ENCODE data around the gene UBTF. TPM values are rescaled to one million over a fixed set of nuclear protein-coding genes. Genes with fewer than 3 reads are reported as not detected.

UBTF gene
- total RNA-seq, 2 experiments from 2014 or later, result 148 to 158 TPM

DNA sequence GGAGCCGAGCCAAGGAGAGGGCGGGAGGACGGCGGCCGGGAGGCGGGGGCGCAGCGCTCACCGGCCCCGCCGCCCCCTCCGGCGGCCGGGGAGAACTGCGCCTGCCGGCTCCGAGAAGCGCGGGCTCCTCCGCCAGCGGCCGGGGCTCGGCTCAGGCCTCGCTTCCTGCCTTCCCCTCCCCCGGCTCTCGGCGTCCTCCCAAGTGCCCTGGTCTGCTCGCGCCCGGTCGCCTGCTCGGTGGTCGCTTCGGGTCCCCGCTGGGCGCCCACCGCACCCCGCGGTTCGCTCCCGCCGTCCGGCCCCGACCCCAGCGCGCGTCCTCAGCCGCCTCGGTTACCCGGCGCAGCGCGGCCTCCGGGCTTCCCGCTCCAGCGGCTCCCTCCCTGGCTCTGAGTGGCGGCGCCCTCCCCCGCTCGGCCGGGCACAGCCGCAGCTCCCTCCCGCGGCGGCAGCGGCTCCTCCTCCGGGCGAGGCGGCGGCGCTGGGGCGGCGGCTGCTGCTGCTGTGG is 313 bp downstream of the UBTF start:
- Histone ChIP-seq H3K4me1 (ENCODE audit: insufficient read depth, low read length) (peaks cover 57% of the 10 kb centered on the region), H3K27ac (ENCODE audit: low read depth in 1 of 2, low read length in 2 of 2) (peak overlapping the region in 1 of 2 donors; percentile 77), H3K4me3 (ENCODE audit: low read length) (peak overlapping the region; percentile 22), H3K9me3 (ENCODE audit: control insufficient read depth in 1 of 2, insufficient read depth in 1 of 2, low read length in 2 of 2) (no peaks in the 10 kb centered on the region), H3K27me3 (ENCODE audit: control insufficient read depth in 1 of 2, insufficient read depth in 2 of 2, low read length in 2 of 2) (no peaks in the 10 kb centered on the region), H3K36me3 (ENCODE audit: insufficient read depth, low read length) (peaks cover 22% of the 10 kb centered on the region)
- ATAC-seq (ENCODE audit: poor library complexity) (peak; percentile 51), DNase-seq (peak in 12 of 14 experiments; percentile 51 to 91 (median 69))
- Mint-ChIP-seq H3K27me3 (no peaks in the 10 kb centered on the region), H3K4me3 (peak overlapping the region; percentile 45), H3K36me3 (ENCODE audit: low read depth) (peaks cover 59% of the 10 kb centered on the region), H3K9me3 (no peaks in the 10 kb centered on the region), H3K4me1 (ENCODE audit: low read depth) (peaks cover 52% of the 10 kb centered on the region), H3K27ac (no peak overlapping the region)
- intact Hi-C loops (cut with DNase I, micrococcal nuclease), result loop anchor here in 1 of 2 experiments (2.0 kb wide), 1 partner anchor 20 kb away; the partner anchor contains the start of gene ATXN7L3
- peak; percentile 0 for TF ChIP-seq CTCF (IDR thresholded peaks at IDR 0.05)
- ChIA-PET CTCF (interaction anchor here (0.6 to 2.5 kb wide), 8 partner anchors 9 to 126 kb away, joined by 3 to 30 read pairs (median 4); partner anchors contain the start of genes GRN, SLC25A39 and TMUB2), POLR2A (interaction anchor here (0.8 to 10.5 kb wide), 13 partner anchors 8 to 933 kb away, joined by 3 to 181 read pairs (median 34); partner anchors contain the start of genes ATXN7L3, GRN, HDAC5 and HEXIM1)

DNA sequence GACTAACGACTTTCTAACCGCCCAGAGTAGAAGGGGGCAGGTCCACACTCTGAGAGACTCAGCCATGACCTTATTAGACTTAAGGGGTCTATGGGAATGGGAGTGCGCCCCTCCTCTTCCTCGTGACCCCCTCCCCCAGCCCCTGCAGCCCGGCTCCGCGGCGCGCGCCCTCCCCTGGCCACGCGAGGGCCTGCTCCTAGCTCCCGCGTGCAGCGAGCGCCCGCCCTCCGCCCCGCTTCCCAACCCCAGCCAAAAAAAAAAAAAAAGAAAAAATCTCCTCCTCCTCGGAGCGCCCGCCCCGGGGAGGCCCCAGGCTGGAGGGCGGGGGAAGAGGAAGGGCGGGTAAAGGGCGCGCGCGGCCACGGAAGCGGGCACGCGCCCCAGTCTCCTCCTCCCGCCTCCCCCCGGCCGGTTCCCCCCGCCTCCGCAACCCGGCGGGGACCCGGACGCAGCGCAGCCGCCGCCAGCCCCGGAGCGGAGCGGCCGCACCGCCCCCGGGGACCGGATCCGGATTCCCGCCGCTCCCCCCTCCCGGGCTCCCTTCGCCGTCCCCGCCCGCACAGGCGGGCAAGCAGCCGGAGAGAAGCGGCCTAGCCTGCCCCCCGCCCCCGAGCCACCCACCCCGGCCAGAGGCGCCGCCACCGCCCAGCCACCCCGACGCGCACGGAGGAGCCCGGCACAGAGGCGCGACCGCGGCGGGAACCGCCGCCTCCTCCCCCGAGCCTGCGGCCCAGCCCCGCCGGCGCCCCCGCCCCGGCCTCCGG is 949 bp downstream of the UBTF start:
- Histone ChIP-seq H3K27ac (ENCODE audit: low read depth in 1 of 2, low read length in 2 of 2) (peak overlapping the region; percentile 62 to 66), H3K36me3 (ENCODE audit: insufficient read depth, low read length) (peaks cover 29% of the 10 kb centered on the region), H3K4me3 (ENCODE audit: low read length) (peak overlapping the region; percentile 71), H3K9me3 (ENCODE audit: control insufficient read depth in 1 of 2, insufficient read depth in 1 of 2, low read length in 2 of 2) (no peaks in the 10 kb centered on the region), H3K4me1 (ENCODE audit: insufficient read depth, low read length) (peaks cover 64% of the 10 kb centered on the region), H3K27me3 (ENCODE audit: control insufficient read depth in 1 of 2, insufficient read depth in 2 of 2, low read length in 2 of 2) (no peaks in the 10 kb centered on the region)
- ATAC-seq (ENCODE audit: poor library complexity) (peak; percentile 41), DNase-seq (peak; percentile 77 to 96 (median 88))
- Mint-ChIP-seq H3K4me1 (ENCODE audit: low read depth) (peaks cover 58% of the 10 kb centered on the region), H3K4me3 (peak overlapping the region; percentile 84), H3K9me3 (no peaks in the 10 kb centered on the region), H3K27me3 (no peaks in the 10 kb centered on the region), H3K36me3 (ENCODE audit: low read depth) (peaks cover 65% of the 10 kb centered on the region), H3K27ac (peak overlapping the region; percentile 86)
- peak; percentile 76 for TF ChIP-seq CTCF (IDR thresholded peaks at IDR 0.05)
- intact Hi-C loops (cut with DNase I, micrococcal nuclease), result loop anchor here (1.0 to 2.0 kb wide), 2 partner anchors 8 to 20 kb away; partner anchors contain the start of gene ATXN7L3 (in 1 of the 2)
- ChIA-PET CTCF (interaction anchor here (0.8 to 2.5 kb wide), 11 partner anchors 9 to 133 kb away, joined by 3 to 30 read pairs (median 7); partner anchors contain the start of genes GRN, HDAC5, SLC25A39 and TMUB2), POLR2A (interaction anchor here (0.6 to 10.5 kb wide), 13 partner anchors 7 to 136 kb away, joined by 3 to 181 read pairs (median 34); partner anchors contain the start of genes ATXN7L3, GRN, HDAC5 and RUNDC3A)

DNA sequence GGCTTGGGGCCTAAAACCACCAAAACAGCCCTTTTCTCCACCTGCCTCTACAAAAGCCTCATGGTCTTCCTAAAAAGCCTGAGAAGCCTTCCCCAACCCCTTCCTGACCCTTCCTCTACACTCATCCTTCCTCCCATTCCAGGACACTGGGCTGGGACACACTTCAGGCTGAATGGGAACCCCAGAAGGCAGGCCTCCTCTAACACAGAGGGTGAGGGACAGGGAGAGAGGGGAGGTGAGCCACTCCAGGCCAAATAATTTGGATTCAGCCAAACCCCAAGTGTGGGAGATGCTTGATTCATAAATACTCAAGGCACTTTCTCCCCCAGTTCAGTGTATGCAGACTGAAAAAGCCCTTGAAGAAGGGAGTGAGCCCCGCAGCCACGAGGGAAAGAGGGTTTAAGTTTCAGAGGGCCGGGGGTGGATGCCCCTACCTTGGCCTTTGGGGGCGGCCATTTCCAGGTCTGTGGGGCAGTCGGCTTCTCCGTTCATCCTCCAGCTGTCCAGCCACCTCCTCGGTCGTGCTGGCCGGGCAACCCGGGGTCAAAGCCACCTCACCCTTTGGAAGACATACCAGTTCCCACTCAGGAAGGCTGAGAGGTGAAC is 1.6 kb downstream of the UBTF start:
- peak overlapping the region; percentile 84 for H3K4me3 Mint-ChIP-seq
- peaks cover 69% of the 10 kb centered on the region for H3K4me1 ChIP-seq (ENCODE audit: insufficient read depth, low read length)
- CTCF ChIA-PET, result interaction anchor here (0.8 to 2.5 kb wide), 11 partner anchors 8 to 132 kb away, joined by 3 to 30 read pairs (median 7); partner anchors contain the start of genes GRN, HDAC5, SLC25A39 and TMUB2
- TF ChIP-seq CTCF (IDR thresholded peaks at IDR 0.05), result no peak
- peaks cover 62% of the 10 kb centered on the region for H3K4me1 Mint-ChIP-seq (ENCODE audit: low read depth)
- H3K36me3 ChIP-seq (ENCODE audit: insufficient read depth, low read length), result peaks cover 35% of the 10 kb centered on the region
- no peak for DNase-seq
- H3K27ac Mint-ChIP-seq, result peak overlapping the region; percentile 86
- no peaks in the 10 kb centered on the region for H3K27me3 Mint-ChIP-seq
- no peaks in the 10 kb centered on the region for H3K27me3 ChIP-seq (ENCODE audit: control insufficient read depth in 1 of 2, insufficient read depth in 2 of 2, low read length in 2 of 2)
- ATAC-seq (ENCODE audit: poor library complexity), result no peak
- H3K9me3 ChIP-seq (ENCODE audit: control insufficient read depth in 1 of 2, insufficient read depth in 1 of 2, low read length in 2 of 2), result no peaks in the 10 kb centered on the region
- peak overlapping the region; percentile 71 for H3K4me3 ChIP-seq (ENCODE audit: low read length)
- intact Hi-C loops (cut with DNase I, micrococcal nuclease), result loop anchor here (1.0 to 2.0 kb wide), 2 partner anchors 8 to 19 kb away; partner anchors contain the start of gene ATXN7L3 (in 1 of the 2)
- POLR2A ChIA-PET, result interaction anchor here (0.6 to 10.5 kb wide), 13 partner anchors 7 to 137 kb away, joined by 3 to 181 read pairs (median 35); partner anchors contain the start of genes ATXN7L3, HDAC5, RUNDC3A and SLC25A39
- H3K36me3 Mint-ChIP-seq (ENCODE audit: low read depth), result peaks cover 72% of the 10 kb centered on the region
- peak overlapping the region; percentile 62 to 66 for H3K27ac ChIP-seq (ENCODE audit: low read depth in 1 of 2, low read length in 2 of 2)
- no peaks in the 10 kb centered on the region for H3K9me3 Mint-ChIP-seq

All from CD4-positive, alpha-beta T cell (primary cell).